HepG2 (cell line): ENCODE data around the gene CAMSAP1.

ENCODE experiments used
- ESRRA ChIP-seq: sonication (generic); formaldehyde crosslinking; IDR thresholded peaks from 2 replicates; pipeline ENCODE4 v1.5.1; 2020; ENCODE audit warnings: mild to moderate bottlenecking, low read depth, missing genetic modification reagents
- EZH2 ChIP-seq: conservative IDR thresholded peaks from 2 replicates; pipeline ENCODE4 v1.6.1; 2012; ENCODE audit warnings: mild to moderate bottlenecking, low read depth, low read length, moderate library complexity
- HDAC6 ChIP-seq: fragments of 200-600 bp; sonication (generic); IDR thresholded peaks from 2 replicates; pipeline ENCODE4 v1.7.0; 2017; ENCODE audit warnings: mild to moderate bottlenecking, antibody characterized with exemption, low read length, low read depth
- NFE2 ChIP-seq: sonication (generic); formaldehyde crosslinking; IDR thresholded peaks from 2 replicates; pipeline ENCODE4 v1.4.0; 2020; ENCODE audit warnings: missing genetic modification reagents
- POLR2AphosphoS2 ChIP-seq: IDR thresholded peaks from 2 replicates; pipeline ENCODE4 v1.6.1; 2011; ENCODE audit warnings: low read depth, low read length, improper control_type of control experiment
- SMAD3 ChIP-seq: sonication (generic); formaldehyde crosslinking; IDR thresholded peaks from 2 replicates; pipeline ENCODE4 v1.4.0; 2020; ENCODE audit warnings: missing genetic modification reagents
- SMC3 ChIP-seq: IDR thresholded peaks from 2 replicates; pipeline ENCODE4 v1.6.1; 2011; ENCODE audit warnings: low read length, improper control_type of control experiment
- ZNF274 ChIP-seq: sonication (generic); formaldehyde crosslinking; IDR thresholded peaks from 2 replicates; pipeline ENCODE4 v1.5.1; 2020; ENCODE audit warnings: mild to moderate bottlenecking, missing genetic modification reagents
- ZNF331 ChIP-seq: sonication (generic); formaldehyde crosslinking; IDR thresholded peaks from 2 replicates; pipeline ENCODE4 v1.4.0; 2020; ENCODE audit warnings: missing genetic modification reagents
- ZNF615 ChIP-seq: sonication (generic); formaldehyde crosslinking; IDR thresholded peaks from 2 replicates; pipeline ENCODE4 v1.5.0; 2020; ENCODE audit warnings: mild to moderate bottlenecking, missing genetic modification reagents, borderline replicate concordance
- TF ChIP-seq, protein P1 (sequence below): sonication (generic); formaldehyde crosslinking; IDR thresholded peaks from 2 replicates; pipeline ENCODE4 v1.4.0; 2020; ENCODE audit warnings: missing genetic modification reagents

GRCh38 chr9:135909371-135909770 is 2.0 kb upstream of the CAMSAP1 start:
- TF ChIP-seq ZNF274 (CRISPR knock-in tag), result no peak
- no peak for TF ChIP-seq POLR2AphosphoS2
- TF ChIP-seq ESRRA (CRISPR knock-in tag), result no peak
- TF ChIP-seq HDAC6, result no peak
- TF ChIP-seq, protein P1, sequence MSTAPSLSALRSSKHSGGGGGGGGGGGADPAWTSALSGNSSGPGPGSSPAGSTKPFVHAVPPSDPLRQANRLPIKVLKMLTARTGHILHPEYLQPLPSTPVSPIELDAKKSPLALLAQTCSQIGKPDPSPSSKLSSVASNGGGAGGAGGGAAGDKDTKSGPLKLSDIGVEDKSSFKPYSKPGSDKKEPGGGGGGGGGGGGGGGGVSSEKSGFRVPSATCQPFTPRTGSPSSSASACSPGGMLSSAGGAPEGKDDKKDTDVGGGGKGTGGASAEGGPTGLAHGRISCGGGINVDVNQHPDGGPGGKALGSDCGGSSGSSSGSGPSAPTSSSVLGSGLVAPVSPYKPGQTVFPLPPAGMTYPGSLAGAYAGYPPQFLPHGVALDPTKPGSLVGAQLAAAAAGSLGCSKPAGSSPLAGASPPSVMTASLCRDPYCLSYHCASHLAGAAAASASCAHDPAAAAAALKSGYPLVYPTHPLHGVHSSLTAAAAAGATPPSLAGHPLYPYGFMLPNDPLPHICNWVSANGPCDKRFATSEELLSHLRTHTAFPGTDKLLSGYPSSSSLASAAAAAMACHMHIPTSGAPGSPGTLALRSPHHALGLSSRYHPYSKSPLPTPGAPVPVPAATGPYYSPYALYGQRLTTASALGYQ (CRISPR knock-in tag), result no peak
- no peak for TF ChIP-seq SMAD3 (CRISPR knock-in tag)
- TF ChIP-seq NFE2, result no peak
- TF ChIP-seq SMC3, result no peak
- TF ChIP-seq EZH2, result no peak
- TF ChIP-seq ZNF615 (CRISPR knock-in tag), result no peak
- TF ChIP-seq ZNF331, result no peak
